HG03139 (cell line): ENCODE measurements around the gene PARVB.

Experiments used
- ATAC-seq: cut with Tn5 transposase; IDR thresholded peaks from one replicate; pipeline ENCODE4 v1.9.1; 2021; ENCODE audit not compliant: unreplicated experiment

The PARVB gene

DNA sequence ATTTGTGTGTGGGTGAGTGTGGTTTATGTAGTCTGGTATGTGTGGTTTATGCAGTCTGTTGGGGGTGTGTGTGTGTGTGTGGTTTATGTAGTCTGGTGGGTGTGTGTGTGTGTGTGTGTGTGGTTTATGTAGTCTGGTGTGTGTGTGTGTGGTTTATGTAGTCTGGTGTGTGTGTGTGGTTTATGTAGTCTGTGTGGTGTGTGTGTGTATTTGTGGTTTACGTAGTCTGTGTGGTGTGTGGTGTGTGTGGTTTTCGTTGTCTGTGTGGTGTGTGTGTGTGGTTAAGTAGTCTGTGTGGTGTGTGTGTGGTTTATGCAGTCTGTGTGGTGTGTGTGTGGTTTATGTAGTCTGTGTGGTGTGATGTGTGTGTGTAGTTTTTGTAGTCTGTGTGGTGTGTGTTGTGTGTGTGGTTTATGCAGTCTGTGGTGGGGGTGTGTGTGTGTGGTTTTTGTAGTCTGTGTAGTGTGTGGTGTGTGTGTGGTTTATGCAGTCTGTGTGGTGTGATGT, 130.4 kb downstream of the PARVB start:
- no peak for ATAC-seq

DNA sequence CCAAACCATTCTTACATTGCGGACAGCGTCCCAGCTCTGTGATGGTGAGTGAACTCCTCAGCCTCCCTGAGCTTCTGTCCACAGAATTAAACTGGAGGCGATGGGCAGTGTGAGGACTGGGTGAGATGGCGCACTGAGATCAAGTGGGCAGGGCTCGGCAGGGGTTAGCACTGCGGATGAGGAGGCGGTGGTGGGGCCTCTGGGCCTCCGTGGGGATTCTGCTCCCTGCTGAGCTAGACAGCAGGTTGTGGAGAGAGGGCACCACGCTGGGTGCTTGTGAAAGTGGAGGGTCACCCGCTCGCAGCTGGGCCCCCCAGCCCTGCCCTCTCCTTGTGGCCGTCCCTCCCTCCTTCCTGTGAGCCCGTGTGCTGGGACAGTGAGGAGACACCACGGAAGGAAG, 131.0 kb downstream of the PARVB start:
- ATAC-seq: no peak

GRCh38 chr22:44157916-44158618, 134.0 kb downstream of the PARVB start:
- ATAC-seq: no peak

- no peak for ATAC-seq
Observed at GRCh38 chr22:44158816-44159215, 134.7 kb downstream of the PARVB start.

- ATAC-seq: no peak
Observed at GRCh38 chr22:44159221-44159620, 135.1 kb downstream of the PARVB start.

DNA sequence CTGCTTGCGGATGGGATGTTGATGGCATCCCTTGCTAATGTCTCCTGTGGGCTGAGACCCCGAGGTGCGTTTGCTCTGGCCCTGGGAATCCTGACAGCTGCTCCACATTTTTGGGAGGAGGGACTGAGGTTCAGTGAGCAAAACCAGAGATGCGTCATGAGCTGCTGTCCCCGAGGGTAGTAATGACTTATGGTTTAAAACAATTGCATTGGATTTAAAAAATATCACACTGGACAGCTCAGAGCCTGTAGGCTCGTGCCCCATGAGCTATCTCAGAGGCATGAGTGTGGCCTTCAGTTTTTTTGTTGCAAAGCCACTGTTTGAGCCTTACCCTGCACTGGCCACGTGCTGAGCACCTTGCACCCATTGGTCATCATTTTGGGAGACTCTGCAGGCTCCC, 135.7 kb downstream of the PARVB start:
- ATAC-seq: no peak

GRCh38 chr22:44160421-44160820, 136.3 kb downstream of the PARVB start:
- no peak for ATAC-seq

GRCh38 chr22:44161673-44162072, 137.6 kb downstream of the PARVB start:
- no peak for ATAC-seq

DNA sequence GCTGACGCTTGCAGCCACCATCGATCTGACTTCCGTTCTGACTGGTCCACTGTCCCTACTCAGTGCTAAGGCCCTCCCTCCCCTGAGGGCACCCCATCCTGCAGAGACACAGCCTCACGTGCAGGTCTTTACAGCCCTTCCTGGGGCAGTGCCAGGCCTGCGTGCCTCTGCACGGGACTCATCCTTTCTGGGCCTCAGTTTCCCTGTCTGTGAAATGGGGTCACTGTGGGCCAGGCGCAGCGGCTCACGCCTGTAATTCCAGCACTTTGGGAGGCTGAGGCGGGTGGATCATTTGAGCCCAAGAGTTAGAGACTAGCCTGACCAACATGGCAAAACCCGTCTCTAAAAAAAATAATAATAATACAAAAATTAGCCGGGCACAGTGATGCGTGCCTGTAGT, 138.9 kb downstream of the PARVB start:
- ATAC-seq: no peak

DNA sequence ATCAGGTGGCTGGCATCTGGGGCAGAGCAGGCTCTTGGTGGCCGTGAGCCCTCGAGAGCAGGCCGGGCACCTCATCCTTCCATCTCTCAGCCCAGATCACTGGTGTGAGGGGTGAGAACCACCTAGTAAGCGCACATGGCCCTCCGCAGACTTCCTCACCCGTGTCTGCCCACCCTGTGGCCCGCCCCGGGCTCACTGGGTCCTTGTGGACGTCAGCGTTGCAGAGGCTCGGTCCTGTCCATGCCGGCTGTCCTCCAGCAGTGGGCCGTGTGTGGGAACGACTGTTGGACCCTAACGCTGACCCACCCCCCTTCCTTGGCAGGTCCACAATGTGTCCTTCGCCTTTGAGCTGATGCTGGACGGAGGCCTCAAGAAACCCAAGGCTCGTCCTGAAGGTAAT, 139.4 kb downstream of the PARVB start:
- no peak for ATAC-seq

DNA sequence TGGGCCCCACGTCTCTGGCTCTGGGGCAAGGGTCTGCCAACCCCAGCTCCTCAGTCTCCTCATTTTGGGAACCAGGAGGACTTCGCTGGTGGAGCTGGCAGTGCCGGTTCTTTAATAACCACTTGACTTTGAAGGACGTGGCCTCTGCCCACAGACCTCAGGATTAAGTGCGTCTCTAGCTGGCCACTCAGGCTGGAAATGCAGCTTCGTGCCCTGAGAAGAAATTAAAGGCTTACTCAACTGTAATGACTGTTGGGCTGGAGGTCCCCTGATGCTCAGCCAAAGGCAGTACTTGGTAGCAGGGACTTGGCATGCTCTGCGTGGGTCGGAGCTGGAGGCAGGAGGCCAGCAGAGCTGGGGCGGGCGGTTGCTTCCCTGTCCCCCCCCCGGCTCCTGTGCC, 139.9 kb downstream of the PARVB start:
- no peak for ATAC-seq

GRCh38 chr22:44165286-44165874, 141.3 kb downstream of the PARVB start:
- ATAC-seq: no peak

DNA sequence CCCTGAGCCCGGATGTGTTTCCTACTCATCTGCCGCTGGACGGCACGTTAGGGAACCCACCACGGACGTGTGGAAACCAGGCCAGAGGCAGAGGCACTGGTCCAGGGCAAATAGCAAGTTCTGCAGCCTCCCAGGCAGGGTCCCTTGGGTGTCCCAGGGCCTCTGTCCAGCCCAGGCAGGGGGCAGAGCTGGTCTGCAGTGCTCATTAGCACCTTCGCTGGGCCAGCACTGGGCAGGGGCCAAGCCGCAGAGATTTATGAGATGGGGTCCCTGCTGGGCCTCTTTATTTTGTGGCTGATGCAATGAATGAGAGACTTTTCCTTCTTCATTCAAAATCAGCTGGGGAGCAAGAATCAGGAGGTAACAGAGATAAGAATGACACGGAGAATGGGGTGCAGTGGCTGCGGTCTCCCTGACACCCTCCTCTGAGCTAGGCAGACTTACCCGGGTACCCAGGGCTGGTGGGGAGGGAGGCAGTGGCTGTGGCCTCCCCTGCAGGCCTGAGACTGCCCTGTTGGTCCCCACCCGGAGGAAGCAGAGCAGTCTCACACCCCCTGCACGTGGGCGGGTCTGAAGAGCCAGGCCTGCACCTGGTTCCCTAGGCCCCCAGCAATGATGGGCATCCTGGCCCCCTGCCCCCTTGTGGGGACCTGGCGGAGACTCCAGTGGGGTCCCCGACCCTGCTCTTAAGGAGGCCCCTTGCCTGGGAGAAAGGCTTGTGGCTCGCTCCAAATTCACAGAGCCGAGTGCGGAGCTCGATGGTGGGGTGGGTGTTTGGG, 142.6 kb downstream of the PARVB start:
- no peak for ATAC-seq

DNA sequence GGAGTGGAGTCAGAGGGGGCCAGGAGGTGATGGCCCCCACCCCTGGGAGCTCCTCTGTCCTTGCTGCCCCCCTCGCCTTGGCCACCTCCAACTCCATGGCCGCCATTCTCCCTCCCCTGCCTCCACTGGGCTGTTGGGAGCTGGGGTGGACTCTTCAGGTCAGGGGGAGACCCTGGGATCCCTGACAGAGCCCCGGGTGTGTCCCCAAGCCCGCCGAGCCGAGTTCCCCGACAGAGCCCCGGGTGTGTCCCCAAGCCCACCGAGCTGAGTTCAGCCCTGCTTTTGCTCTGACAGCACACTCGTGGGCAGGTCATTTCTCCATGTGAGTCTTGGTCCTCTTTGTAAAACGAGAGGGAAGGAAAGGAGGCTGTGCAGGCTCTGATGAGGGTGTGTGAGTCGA, 143.4 kb downstream of the PARVB start:
- ATAC-seq: no peak

- ATAC-seq: no peak
Observed at GRCh38 chr22:44168206-44168605, 144.1 kb downstream of the PARVB start.

- no peak for ATAC-seq
Observed at GRCh38 chr22:44170470-44170869, 146.4 kb downstream of the PARVB start.

DNA sequence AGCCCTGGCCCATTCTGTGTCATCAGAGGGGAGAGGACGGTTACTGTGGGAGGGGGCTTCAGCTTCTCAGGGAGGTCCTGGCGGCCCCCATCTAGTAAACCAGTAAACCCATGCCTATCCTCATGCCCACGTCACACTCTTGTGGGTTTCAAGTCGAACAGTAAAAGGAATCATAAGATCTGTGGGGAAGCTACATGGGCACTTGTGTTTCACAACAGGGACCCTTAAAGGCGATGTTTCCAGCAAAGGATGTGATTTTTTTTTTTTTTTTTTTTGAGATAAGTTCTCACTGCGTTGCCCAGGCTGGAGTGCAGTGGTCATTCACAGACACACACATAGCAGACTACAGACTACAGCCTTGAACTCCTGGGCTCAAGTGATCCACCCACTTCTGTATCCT, 147.5 kb downstream of the PARVB start:
- no peak for ATAC-seq

DNA sequence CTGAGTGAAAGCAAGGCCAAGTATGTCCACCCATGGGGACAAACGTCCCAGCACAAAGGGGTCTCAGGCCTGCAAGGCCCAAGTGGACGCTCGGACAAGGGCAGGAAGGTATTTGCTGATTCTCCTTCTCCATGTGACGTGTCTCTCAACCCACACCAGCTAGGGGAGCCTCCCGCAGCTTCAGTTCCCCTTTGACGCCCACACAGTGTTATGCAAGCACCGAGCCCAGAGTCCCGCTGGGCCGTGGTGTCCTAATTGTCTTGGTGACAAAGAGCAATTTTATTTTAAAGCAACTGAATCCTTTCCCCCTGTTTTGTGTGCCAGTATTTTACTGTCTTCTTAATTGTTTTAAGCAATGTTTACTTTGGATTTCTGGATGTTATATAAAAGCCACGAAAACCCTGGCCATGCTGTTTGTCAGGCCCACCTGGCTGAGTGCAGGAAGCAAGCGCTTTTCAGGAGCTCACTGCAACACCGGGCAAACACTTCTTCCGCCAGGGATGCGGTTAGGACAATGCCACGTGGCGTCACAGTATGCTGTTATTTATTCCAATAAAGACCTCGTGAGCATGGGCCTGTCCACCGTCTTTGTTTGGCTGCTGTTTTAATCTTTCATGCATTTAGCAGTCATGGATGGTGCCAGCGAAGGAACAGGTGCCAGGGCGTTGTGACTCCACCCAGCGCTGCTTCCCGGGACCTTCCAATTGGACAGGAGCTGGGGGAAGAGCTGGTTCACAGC, 148.4 kb downstream of the PARVB start:
- ATAC-seq: no peak

GRCh38 chr22:44173154-44173553, 149.1 kb downstream of the PARVB start:
- no peak for ATAC-seq

DNA sequence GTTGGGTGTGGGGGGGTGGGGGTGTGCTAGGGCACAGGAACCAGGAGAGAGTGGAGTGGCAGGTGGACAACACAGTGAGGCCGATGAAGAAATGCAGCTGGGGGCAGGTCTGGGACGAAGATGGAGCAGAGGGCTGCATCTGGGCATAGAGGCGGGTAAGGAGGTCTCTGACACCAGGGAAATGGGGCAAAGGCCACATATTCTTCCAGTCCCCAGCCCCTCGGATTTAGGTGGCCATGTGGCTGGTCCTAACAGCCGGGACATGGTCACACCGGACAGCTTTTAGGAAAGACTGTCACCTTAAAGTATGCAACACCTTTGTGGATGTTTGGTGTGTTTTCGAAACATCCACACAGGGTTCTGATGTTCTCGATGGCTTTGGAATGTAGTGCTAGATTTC, 151.6 kb downstream of the PARVB start:
- no peak for ATAC-seq

GRCh38 chr22:44179196-44179988, 155.3 kb downstream of the PARVB start:
- ATAC-seq: no peak
